ENCODE data around the gene LYPD6B.

DNA sequence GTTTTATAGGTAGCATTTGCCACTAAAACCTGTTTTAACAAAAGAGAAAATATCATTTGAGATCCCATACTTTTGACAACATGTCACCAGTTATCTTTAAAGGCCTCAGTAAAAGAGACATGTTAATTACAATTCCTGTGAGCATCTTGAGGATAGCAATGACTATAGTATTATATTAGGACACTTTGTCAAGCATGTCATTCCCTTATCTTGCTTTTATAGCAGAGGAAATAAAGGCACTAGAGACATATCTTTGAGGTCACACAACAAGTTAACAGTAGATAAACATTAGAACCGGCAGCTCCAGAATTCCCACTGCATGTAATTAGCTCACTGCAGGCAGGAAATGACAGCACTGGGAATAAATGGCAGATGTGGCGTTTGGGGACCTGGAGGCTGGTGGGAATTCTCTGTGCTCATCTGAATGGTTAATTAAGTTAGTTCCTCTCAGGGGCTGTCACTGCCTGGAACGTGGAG lies 25.9 kb downstream of the LYPD6B start:
- TF ChIP-seq, protein P1, sequence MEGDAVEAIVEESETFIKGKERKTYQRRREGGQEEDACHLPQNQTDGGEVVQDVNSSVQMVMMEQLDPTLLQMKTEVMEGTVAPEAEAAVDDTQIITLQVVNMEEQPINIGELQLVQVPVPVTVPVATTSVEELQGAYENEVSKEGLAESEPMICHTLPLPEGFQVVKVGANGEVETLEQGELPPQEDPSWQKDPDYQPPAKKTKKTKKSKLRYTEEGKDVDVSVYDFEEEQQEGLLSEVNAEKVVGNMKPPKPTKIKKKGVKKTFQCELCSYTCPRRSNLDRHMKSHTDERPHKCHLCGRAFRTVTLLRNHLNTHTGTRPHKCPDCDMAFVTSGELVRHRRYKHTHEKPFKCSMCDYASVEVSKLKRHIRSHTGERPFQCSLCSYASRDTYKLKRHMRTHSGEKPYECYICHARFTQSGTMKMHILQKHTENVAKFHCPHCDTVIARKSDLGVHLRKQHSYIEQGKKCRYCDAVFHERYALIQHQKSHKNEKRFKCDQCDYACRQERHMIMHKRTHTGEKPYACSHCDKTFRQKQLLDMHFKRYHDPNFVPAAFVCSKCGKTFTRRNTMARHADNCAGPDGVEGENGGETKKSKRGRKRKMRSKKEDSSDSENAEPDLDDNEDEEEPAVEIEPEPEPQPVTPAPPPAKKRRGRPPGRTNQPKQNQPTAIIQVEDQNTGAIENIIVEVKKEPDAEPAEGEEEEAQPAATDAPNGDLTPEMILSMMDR (conservative IDR thresholded peaks at IDR 0.05; ENCODE audit: low read depth in 2 of 2), result no peak
- TF ChIP-seq POLR2AphosphoS5 (IDR thresholded peaks at IDR 0.05; ENCODE audit: low read depth) (no peak), NANOG (IDR thresholded peaks at IDR 0.05; ENCODE audit: borderline replicate concordance) (no peak), EZH2 (IDR thresholded peaks at IDR 0.05; ENCODE audit: low read depth, unreplicated experiment) (no peak)
- TF ChIP-seq, protein P2, sequence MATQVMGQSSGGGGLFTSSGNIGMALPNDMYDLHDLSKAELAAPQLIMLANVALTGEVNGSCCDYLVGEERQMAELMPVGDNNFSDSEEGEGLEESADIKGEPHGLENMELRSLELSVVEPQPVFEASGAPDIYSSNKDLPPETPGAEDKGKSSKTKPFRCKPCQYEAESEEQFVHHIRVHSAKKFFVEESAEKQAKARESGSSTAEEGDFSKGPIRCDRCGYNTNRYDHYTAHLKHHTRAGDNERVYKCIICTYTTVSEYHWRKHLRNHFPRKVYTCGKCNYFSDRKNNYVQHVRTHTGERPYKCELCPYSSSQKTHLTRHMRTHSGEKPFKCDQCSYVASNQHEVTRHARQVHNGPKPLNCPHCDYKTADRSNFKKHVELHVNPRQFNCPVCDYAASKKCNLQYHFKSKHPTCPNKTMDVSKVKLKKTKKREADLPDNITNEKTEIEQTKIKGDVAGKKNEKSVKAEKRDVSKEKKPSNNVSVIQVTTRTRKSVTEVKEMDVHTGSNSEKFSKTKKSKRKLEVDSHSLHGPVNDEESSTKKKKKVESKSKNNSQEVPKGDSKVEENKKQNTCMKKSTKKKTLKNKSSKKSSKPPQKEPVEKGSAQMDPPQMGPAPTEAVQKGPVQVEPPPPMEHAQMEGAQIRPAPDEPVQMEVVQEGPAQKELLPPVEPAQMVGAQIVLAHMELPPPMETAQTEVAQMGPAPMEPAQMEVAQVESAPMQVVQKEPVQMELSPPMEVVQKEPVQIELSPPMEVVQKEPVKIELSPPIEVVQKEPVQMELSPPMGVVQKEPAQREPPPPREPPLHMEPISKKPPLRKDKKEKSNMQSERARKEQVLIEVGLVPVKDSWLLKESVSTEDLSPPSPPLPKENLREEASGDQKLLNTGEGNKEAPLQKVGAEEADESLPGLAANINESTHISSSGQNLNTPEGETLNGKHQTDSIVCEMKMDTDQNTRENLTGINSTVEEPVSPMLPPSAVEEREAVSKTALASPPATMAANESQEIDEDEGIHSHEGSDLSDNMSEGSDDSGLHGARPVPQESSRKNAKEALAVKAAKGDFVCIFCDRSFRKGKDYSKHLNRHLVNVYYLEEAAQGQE (IDR thresholded peaks at IDR 0.05; ENCODE audit: unreplicated experiment), result no peak
